ENCODE measurements around the gene TNFRSF1B.

TNFRSF1B gene

DNA sequence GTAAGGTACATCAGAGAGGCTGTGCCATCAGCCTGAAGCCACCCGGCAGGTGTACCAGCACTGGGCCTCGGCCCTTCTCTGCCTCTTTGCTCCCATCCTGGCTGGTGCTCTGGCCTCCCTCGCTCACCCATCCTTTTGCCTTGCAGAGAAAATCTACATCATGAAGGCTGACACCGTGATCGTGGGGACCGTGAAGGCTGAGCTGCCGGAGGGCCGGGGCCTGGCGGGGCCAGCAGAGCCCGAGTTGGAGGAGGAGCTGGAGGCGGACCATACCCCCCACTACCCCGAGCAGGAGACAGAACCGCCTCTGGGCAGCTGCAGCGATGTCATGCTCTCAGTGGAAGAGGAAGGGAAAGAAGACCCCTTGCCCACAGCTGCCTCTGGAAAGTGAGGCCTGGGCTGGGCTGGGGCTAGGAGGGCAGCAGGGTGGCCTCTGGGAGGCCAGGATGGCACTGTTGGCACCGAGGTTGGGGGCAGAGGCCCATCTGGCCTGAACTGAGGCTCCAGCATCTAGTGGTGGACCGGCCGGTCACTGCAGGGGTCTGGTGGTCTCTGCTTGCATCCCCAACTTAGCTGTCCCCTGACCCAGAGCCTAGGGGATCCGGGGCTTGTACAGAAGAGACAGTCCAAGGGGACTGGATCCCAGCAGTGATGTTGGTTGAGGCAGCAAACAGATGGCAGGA is 24.5 kb upstream of the TNFRSF1B start:
- DNase-seq = no peak

DNA sequence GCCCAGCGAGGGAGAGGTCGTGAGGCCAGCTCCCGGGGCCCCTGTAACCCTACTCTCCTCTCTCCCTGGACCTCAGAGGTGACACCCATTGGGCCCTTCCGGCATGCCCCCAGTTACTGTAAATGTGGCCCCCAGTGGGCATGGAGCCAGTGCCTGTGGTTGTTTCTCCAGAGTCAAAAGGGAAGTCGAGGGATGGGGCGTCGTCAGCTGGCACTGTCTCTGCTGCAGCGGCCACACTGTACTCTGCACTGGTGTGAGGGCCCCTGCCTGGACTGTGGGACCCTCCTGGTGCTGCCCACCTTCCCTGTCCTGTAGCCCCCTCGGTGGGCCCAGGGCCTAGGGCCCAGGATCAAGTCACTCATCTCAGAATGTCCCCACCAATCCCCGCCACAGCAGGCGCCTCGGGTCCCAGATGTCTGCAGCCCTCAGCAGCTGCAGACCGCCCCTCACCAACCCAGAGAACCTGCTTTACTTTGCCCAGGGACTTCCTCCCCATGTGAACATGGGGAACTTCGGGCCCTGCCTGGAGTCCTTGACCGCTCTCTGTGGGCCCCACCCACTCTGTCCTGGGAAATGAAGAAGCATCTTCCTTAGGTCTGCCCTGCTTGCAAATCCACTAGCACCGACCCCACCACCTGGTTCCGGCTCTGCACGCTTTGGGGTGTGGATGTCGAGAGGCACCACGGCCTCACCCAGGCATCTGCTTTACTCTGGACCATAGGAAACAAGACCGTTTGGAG is 23.7 kb upstream of the TNFRSF1B start:
- DNase-seq = no peak

DNA sequence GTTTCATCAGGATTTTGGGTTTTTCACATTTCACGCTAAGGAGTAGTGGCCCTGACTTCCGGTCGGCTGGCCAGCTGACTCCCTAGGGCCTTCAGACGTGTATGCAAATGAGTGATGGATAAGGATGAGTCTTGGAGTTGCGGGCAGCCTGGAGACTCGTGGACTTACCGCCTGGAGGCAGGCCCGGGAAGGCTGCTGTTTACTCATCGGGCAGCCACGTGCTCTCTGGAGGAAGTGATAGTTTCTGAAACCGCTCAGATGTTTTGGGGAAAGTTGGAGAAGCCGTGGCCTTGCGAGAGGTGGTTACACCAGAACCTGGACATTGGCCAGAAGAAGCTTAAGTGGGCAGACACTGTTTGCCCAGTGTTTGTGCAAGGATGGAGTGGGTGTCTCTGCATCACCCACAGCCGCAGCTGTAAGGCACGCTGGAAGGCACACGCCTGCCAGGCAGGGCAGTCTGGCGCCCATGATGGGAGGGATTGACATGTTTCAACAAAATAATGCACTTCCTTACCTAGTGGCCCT is 23.1 kb upstream of the TNFRSF1B start:
- DNase-seq = no peak

DNA sequence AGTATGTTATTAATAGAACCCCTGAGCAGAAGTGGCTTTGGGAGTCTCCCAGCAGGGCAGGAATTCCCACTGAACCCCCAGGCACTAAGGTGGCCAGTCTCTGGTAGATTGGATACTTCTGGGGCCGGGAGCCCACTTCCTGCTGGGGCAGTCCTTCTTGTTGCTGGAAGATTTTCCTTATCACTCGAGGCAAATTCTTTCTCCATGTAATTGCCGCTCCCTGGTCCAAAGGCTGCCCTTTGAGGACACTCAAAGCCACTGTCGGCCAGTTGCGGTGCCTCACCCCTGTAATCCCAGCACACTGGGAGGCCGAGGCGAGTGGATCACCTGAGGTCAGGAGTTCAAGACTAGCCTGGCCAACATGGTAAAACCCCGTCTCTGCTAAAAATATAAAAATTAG is 22.6 kb upstream of the TNFRSF1B start:
- no peak for DNase-seq

DNA sequence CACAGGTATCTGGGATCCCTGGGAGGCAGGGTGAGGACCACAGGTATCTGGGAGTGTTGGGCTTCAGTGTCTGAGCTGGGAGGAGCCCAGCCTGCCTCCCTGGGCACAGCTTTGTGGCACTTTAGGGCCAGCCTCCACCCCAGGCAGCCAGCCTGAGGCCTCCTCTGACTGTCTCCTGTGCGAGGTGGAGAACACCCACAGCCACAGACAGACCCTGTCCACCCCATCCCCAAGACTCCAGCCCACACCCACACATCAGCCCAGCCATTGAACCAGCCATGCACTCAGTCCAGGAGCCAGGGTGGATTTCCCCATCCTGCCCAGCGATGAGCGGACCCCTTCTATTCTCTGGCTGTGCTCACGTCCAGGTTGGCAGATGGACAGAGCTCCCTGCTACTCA is 21.8 kb upstream of the TNFRSF1B start:
- DNase-seq = no peak

DNA sequence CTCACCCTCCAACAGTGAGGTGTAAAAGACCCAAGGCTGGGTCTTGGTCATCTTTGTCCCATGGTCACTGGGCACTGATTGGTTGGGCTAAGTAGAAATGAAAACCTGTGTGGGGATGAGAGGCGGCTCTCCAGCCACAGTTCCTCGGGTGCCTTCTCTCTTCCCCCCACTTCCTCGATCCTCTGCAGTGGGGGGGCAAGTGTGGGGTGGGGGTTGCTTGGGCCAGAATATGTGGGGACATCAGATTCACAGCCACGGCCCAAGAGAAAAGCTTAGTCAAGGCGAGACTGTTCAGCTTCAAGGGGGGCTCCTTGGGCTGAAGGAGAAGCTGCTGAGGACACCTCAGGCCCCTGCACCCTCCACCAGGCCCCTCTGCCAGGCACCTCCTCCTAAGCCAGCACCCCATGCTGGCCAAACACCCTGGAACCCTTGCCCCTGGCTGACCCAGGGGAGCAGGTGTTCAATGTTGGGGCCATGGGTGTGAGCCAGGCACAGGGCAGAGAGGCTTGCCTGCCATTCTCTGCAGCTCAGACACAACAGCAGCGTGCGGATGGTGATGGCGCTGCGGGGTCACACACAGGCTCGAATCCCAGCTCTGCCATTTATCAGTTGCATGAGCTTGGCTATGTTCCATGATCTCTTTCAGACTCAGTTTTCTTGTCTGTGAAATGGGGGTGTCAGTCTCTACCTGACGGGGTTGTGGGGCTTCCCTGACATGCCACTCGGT is 21.0 kb upstream of the TNFRSF1B start:
- no peak for DNase-seq

DNA sequence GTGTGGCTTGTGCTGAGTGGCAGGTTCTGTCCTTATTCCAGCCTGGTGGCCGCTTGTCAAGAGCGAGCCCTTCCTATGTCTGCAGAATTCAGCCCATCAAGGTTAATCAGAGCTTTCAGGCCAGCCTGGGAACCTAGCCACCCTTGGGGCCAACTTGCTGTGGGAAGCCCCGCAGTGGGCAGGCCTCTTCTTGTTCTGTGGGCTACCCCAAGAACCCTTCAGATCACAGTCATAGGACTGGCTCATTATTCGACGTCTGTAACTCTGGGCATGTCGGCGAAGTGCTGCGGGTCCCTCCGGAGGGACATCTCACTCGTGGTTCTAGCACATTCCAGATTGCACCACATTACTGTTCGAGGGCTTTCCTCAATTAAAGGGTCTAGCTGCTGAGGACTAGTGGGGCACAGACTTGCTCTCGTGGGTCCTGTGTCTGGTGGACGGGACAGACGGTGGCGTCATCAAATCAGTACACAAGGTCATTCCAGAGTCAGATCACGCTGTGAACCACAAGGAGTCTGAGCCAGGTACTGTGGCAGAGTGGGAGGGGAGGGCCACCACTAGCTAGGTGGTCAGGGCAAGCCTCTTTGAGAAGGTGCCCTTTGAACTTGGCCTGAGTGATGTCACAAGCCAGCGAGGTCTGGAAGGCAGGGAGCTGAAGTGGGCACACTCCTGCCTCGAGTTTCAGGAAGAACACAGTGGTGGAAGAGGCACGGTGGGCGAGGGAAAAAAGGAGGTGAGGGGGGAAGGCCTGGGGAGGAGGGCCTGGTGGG is 20.3 kb upstream of the TNFRSF1B start:
- DNase-seq = no peak

DNA sequence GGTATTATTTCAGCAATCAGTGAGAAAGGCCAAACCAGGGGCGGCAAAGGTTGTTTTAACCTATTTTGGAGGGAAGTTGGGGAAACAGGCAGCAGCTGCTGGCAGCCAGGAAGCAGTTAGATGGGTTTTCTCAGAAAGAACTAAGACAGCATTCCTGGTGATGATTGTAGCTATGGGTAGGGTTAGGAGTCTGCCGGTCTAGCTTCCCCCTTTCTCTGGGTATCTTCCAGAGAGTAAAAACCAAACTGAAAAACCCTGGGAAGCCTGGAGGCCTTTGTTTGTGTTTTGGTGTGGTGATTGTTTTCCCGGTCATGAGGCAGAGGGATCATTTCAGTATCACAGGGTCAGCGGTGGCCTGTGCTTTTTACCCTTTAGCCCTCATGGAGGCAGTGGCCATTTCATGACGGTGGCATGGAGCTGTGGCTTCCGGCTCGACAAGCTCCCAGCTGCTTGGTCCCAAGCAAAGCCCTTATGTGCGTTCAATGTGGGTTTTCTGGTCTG is 19.5 kb upstream of the TNFRSF1B start:
- DNase-seq = no peak

DNA sequence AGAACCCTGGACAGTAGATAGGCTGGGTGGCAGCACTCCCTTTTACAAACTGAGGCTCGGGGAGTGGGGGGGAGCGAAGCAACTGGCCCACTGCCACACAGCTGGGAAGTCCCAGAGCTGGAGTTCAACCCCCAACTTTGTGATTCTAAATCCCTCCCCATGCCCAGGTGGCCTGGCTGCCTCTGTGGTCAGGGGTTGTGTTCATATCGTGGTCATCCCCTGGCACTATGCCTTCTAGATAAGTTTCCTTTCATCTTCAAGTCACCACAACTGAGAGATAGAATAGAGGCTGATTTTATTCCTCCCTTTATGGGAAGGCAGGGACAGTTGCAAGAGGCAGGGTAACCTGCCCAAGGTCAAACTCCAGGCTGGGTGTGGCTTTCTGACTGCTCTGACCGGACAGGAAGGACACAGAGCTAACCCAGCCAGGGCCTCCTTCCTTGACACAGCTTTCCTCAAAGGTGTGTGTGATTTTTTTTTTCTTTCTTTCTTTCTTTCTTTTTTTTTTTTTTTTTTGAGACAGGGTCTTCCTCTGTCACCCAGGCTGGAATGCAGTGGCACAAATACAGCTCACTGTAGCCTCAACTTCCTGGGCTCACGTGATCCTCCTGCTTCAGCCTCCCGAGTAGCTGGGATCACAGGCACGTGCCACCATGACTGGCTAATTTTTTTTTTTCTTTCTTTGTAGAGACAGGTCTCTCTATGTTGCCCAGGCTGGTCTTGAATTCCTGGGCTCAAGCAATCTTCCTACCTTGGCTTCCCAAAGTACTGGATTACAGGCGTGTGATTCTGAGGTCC is 18.4 kb upstream of the TNFRSF1B start:
- DNase-seq = no peak

DNA sequence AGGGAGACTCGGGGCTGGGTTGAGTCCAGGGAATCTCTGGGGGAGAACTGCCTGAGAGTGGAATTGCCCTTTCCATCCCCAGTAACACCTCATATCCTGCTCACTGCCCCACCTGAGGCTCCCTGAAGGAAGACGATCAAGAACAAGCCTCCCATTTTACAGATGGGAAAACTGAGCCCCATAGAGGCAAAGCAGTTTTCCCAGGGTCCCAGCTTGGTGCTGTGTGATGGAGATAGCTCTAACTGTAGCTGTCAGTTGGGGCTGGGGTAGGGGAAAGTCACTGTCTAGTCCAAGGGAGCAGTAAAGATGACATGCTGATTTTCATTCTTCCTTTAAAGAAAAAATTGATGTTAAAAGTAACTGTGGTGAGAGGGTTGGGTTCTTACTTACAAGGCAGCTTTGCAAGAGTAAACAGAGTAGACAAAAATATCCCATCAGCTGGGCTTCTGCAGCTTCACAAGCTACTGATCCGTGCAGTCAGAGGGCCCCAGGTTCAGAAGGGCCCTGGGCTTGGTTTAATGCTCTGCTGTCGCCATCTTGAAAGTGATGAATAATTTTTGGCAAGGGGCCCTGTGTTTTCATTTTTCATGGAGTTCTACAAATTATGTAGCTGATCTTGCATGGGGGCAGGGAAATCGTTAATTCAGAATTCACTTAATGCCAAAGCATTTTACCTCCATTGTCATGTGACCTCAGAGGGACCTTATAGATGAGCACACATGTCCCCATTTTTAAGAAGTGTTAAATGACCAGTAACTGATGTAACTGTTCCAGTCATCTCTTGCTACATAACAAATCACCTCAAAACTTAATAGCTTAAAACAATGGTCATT is 17.6 kb upstream of the TNFRSF1B start:
- DNase-seq = no peak

DNA sequence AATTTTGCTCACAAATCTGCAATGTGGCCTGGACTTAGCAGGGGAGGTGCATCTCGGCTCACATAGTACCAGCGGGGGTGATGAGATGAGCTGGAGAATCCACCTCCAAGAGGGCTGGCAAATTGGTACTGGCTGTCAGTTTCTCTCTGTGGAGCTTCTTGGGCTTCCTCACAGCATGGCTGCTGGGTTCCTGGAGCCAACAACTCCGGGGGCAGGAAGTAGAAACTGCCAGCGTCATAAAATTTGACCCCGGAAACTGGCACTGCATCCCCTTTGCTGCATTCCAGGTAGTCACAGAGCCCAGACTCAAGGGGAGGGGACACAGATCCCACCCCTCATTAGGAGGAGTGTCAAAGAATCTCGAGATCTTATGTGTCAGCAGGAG is 17.0 kb upstream of the TNFRSF1B start:
- no peak for DNase-seq

DNA sequence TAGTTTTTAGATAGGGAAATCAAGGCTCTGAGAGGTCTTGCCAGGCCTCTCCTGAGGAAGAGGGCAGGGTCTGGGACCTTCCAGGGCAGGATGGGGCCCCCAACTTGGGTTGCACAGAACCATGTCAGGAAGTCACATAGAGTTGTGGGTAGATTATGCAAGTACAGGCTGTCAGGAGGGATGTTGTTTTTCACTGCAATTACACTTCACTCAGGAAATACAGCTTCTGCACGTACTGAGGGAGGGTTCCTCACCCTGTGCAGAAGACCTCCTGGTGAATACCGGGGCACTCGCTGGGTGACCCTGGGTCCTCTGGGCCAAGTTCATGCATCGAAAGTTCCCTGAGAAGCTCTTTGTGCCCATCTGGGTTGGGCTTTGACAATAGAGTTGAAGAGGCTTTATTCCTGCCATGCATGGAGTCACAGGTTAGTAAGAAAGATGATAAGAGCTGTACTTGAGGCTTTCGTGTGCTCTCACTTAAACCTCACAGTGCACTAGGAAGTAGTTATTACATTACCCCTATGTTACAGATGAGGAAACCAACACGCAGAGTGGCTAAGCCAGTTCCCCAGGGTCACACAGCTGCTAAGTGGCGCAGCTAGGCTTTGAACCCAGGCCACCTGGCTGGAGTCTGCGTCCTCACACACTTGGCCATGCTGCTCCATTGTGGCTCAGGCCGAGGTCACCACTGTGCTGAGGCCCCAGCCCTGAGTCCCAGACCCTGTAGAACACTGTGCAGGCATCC is 16.2 kb upstream of the TNFRSF1B start:
- DNase-seq = no peak

DNA sequence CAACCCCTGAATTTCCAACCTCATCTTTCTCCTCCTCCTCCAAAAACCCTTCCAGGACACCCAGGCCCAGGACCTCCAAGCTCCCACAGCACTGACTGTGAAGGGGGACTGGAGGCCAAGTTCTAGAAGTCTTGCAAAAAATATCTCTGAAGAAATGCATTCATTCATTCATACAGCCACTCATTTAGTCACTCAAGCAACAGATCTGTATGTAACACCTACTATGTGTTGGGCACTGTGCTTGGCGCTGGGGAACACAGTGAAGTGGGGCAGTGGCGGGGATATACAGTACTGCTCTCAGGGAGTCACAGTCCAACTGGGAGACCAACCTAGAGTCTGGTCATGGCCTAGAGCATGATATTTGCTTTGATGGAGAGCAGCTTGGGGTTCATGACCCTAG is 15.3 kb upstream of the TNFRSF1B start:
- no peak for DNase-seq

DNA sequence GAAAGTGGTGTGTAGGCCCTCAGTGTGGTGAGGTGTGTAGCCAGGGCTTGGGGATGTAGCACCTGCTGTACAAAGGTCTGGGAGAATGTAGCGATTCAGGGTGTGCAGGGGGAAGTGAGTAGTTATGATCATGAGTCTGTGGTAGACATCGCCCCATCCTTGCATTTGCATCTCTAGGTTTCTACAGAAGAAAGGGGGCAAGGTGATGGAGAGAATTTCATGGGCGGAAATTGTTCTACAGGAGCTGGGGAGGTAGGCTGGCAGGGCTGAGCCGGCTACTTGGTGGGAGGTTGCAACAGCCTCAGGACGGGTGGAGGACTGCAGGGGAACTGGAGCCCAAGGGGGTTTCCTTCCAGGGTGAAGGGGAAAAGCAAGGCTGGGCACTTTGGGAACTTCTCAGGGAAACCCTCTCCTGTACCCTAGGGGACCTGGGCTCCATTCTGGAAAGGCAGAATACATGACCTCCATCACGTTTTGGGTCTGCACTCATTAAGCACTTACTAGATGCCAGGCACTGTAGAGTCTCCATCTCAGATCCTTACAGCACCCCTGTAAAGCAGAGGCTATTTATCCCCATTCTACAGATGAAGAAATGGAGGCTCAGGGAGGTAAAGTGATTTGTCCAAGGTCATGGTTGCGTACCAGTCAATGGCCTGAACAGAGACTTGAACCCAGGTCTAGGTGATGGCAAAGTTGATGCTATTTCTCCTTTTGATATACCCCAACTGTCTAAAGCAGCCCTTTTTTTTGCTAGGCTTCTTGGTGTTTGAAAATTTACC is 14.5 kb upstream of the TNFRSF1B start:
- DNase-seq = no peak

DNA sequence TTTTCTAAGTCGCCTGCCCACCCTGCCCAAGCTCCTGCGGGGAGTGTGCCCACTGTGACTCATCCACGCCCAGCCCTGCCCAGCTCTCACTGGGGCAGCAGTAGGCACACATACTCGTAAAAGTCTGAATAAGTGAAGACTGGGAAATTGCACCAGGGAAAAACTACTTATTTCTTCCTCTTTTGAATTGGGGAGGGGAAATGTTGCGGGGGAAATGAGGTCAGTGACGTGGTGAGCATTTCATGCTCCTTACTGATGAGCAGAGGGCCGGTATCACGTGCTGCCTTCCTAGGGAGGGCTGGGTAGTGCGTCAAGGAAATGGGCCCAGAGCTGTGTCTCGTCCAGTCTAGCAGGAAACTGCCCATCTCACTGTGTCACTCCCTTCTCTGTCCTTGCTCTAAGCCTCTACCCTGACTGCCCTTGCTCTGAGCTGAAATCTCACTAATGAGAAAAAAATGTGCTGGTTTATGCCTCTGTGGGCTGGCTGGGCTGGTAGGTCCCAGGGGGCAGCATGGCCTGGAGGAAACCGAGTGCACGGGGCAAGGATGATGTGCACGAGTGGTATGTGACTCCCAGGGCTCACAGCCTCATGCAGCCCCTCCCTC is 13.5 kb upstream of the TNFRSF1B start:
- no peak for DNase-seq

DNA sequence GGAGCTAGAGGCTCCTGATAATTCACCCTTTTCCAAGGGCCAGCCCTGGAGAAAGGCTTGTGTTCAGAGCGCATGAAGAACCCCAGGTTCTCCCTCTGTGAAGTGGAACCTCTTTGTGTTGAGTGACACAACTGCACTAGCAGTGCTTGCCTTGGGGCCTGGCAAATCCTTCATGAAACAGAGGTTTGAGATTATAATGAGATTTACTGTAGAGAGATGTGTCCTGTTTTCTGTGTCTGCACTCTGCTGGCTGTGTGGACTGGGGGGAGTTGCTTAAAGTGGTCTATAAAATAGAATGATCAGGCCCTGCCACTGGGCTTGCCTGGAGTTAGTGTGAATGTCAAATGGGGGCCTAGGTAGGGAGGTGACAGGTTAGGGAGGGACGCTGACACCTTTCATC is 11.5 kb upstream of the TNFRSF1B start:
- no peak for DNase-seq

DNA sequence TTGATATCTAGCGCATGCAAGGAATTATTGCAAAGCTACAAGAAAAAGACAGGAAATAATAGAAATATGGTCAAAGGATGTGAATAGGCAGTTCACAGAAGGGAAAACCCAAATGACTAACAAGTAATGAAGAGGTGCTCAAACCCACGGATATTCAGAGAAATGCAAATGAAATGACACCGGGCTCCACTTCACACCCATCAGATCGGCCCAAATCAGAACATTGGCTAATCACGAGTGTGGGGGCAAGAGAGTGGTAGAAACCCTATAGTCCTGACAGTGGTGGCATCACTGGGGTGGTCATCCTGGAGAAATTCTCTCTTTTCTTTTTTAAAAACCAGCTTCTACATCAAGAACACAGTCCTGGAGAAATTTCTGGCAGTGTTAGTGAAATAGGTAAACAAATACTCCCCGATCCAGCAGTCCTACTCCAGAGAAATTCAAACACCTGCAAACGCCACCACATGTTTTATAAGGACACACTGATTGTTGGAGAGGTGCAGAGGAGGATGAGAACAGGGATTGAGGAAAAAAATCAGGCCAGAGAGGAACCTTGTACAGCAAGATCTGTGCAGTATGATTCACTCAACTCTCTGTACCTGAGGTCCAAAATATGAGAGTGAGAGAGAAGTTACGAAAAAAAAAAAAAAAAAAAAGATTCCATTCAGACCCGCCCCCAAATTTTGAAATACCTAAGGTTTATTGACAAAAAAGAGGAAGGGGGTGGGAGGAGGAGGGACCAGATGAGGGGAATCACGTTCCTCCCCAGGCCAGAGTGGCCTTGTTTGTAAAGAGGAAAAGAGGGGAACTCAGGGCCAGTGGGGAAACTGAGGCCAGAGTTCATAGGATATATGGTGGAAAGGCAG is 9.2 kb upstream of the TNFRSF1B start:
- no peak for DNase-seq

Measured in NCI-H526 treated with DMSO at 0.1 percent for 48 hours (cell line).